M059J (cell line): Measurements from ENCODE around the gene NPRL2. TPM values are rescaled to one million over a fixed set of nuclear protein-coding genes. Genes with fewer than 3 reads are reported as not detected.

Experiments used
- DNase-seq: peaks from one replicate; pipeline ENCODE4 v3.0.0-alpha.2; 2012; ENCODE audit warnings: low read depth
- total RNA-seq: library from RNA; depleted of rRNA; stranded (reverse); fragments of >200 nt; shearing (Covaris generic); gene quantifications from 2 replicates; pipeline ENCODE4 v1.2.3, GENCODE V29; 2014; rRNA removed

NPRL2 gene
- 15.6 and 27.9 TPM in 2 replicates for total RNA-seq

DNA sequence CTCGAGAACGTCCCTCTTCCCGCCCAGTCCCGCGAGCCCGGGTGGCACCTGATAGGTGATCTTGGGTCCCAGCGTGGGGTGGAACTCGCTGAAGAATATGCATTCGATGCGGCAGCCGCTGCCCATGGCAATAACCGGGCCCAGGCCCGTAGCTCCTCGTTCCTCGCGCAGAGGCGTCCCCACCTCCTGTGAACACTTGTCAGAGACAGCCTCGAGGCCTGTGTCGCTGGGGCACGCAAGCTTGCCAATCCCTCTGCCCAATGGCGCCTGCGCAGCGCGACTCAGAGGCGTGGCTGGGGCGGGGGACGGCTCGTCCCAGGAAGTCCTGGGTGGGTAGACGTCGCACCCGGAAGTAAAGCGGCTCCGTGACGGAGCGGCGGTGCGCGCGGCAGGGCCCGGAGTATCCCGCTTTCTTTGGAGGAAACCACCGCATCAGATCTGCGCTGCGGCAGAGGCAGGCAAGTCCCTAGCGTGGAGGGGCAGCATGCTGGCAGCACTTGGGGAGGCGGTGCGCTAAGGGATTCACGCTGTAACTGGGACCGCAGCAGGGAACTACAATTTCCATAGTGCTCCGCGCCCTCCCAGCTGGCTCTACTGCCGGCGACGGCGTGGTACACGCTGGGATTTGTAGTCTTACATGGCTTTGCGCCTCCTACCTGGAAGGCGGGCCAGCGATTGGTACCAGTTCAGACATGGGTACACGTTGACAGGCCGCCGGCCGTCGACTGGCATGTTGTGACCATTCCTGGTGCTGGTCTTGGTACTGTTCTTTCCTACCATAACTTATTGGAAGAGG lies at the start of gene NPRL2, which contains the start of gene CYB561D2:
NPRL2 (minus strand) TSS at position 249 of the 796 bp plus-strand sequence; CDS start at position 126, 123 bp downstream.
CYB561D2 (plus strand) TSS at position 336 of the 796 bp plus-strand sequence. CDS start 572 bp downstream, outside the sequence.
- DNase-seq = peak; percentile 91

DNA sequence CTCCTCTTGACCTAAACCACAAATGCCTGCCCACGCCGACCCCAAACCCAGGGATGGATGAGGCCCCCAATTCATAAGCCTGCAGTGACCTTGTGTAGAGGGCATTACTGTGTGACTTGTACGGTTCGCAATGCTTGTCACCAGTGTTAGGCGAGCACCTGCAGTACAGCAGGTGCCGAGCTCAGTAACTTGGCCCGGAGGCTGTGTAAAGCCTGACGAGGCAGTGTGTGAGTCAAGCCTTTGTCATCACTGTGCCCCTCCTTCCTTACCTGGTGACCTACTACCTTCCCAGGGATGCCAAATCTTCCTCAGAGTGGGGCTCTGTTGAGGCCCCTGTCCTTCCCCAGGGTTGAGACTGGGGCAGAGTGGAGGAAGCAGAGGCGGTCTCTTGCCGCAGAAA lies 45.9 kb upstream of the NPRL2 start:
- no peak for DNase-seq

DNA sequence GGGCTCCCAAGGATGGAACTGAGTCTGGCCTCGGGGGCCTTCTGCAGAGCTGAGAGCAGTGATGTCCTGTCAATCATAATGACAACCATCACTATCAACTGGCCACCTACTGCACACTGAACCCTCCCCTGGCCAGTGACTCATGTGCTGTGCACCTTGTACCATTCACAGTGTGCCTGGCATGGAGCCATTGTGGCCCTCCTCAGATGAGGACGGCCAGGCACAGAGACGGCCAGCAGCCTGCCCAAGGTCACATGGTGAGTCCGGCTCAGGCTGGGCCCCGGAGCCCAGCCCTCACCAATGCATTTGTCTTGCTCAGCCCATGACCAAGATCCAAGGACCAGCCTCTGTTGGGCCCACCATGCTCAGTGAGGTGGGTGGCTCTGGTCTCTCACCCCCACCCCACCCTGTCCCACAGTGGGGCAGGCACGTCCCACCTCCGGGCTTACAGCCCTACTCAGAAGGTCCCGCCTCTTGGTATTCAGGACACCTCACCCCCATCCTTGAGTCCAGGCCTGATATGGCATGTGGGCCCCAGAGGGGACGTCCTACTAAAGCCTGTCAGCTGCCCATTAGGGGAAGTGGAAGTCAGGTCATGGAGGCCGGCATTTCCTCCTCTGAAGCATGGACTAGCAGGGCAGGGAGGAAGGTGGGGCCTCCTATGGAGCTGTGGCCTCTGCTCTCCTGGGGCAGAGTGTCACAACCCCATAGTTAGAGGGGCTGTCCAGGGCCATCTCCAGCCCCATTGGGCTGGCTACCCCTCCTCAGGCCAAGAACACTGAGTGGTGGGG lies 44.7 kb upstream of the NPRL2 start:
- no peak for DNase-seq

DNA sequence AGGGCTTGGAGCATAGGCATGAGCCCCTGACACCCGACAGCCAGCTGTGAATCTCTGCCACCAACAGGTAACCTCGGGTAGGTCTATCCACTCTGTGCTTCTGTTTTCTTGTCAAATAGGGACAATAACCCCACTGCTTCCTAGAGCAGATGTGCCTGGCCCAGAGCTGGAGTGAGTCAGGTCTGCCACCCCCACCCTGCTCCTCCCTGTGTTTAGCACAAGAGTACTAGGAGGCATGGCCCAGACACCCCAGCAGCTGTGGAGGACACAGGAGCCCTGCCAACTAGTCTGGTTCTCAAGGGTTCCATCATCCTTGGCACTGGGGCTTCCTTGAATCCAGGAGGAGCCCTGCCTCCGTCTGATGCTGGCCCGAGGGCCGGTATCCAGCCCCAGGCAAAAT lies 42.5 kb upstream of the NPRL2 start:
- no peak for DNase-seq

DNA sequence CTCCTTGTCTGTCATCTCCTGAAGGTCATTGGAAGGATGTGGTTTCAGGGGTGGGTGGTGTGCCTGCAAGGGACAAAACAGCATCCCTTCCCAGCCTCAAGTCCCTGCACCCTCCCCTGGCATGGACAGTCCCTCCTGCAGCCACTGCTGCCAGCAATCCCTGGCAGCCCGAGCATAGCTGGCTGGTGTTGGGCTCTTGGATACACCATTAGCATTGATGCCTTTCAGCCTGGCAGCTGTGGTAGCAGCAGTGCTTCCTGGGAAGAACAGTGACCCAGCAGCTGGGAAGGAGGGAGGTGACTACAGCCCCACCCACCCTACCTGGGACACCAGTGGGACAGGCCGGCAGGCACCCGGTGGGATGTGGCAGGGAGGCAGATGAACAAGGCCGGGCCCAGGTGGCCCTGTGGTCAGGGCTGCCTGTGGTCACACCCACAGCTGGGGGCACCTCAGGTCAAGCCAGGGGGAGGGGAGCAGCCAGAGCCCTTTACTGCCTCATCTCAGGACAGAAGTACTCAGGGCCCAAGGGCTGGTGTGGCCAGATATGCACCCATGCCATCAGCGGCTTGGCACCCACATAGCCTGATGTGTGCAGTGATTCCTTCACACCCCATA lies 41.6 kb upstream of the NPRL2 start:
- DNase-seq = no peak

DNA sequence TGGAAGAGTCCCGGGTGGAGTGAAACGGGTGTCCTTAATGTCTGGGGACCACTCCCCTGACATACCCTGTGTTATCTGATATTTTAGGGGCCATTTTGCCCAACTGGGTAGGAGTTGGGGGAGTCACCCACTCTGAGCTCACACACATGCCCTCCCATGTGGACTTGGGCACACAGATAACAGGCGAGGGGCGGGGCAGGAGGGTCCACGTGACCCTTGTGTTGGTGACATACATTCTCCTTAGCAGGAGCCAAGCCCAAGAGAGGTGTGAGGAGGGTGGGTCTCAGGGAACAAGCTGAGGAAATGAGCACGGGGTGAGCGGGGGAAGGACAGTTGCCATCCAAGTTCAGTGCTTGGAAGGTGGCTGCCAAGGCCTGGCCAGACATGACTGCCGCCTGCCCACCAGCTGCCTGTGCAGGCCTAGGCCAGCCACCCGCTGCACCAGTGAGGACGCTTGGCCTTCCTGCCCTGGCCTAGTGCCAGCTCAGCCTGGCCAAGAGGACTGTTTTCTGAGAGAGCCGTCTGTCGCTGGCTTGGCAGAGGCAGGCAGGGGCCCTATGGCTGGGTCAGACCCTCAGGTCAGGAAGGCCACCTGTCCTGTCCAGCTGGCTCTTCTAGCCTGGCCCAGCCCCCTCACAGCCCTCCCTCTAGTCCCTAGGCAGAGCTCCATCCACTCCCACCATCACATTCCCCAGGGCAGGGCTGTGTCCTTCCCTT lies 40.1 kb upstream of the NPRL2 start:
- DNase-seq = no peak

DNA sequence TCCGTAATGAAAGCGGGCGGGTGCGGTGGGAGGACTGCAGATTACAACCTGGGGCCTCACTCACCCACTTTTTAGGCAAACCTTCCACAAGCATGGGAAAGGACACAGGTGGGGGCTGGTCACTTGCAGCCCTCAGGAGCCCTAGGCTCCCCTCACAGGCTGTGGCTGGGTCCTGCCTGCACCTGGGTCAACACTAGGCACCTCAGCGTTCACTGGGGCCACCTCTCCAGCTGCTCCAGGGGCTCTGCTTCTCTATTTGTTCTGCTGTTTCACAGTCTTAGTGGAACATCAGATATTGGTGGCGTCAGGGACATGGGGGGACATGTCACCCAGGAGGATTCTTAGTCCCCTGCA lies 38.8 kb upstream of the NPRL2 start:
- DNase-seq = no peak

DNA sequence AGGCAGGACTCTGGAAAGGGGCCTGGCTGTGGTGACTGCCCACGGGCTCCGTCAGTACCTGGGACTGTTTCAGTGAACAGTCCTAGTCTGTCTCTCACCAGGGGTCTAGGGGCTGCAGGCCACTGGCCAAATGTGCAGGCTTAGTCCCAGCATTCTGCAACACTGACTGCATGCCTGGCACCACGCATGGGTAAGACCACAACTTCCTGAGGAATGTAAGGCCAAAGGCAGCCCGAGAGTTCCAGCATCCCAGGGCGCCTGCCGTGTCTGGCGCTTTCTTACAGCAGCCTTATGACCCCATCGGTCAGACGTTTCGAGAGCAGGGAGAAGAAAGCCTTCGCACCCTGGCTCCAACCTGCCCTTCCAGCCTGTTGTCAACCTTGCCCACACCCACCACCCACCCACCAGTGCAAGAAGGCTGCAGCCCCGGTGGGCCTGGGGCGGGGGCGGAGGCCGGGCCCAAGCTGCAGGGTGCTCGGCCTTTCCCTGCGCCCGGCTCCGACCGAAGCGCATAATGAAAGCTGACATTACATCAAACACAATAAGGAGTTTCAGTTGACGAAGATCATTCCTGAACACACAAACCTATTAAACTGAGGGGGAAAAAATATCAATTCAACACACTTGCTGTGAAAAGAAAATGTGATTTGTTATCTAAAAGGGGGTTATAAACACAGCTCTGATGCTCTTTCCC lies 38.3 kb upstream of the NPRL2 start:
- DNase-seq = peak; percentile 22

DNA sequence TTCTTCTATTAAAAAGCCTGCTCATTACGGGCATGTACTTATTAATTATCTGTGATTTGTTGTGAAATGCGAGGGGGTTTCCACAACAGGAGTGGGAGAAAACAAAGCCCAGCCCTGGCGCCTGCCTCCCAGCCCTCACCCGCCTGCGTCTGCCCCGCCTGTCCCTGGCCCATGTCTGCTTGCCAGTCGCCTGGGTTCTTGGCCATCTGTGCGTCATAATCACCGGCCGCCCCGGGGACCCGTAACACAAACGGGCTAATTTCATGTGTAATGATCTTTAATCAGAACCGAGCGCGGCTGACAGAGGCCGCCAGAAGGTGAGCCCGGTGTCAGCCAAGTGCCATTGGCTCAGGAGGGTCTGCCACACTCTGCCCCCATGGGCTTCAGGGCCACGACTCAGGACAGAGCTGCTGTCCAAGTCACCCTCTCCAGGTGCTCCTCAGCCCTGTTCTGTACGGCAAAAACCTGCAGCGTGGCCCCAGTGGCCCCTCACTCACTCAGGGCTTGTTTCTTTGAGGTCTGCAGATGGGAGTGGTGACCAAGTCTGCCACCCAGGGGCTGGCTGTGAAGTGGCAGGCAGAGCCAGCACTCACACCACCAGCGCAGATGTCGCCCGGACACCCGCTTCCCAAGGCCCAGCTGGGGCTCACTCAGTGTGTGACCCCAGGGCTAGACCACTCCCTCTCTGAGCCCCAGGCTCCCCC lies 37.6 kb upstream of the NPRL2 start:
- no peak for DNase-seq

DNA sequence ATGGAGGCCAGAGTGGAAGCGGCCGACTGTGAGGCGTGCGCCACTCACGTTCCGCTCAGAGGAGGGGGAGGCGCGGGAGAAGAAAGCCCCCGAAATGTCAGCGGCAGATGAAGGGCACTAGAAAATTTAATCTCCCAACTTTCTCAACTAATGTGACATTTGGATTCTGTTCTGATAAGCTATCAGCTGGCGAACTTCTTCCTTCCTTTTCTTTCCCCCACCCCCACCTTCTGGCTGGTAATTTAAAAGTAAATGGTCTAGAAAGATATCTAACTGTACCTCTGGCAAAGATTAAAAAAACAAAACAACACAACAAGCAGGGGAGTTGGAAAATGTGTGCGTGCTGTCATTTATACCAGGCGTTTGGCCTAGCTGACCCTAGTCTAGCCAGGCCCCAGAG lies 35.2 kb upstream of the NPRL2 start:
- DNase-seq = no peak

DNA sequence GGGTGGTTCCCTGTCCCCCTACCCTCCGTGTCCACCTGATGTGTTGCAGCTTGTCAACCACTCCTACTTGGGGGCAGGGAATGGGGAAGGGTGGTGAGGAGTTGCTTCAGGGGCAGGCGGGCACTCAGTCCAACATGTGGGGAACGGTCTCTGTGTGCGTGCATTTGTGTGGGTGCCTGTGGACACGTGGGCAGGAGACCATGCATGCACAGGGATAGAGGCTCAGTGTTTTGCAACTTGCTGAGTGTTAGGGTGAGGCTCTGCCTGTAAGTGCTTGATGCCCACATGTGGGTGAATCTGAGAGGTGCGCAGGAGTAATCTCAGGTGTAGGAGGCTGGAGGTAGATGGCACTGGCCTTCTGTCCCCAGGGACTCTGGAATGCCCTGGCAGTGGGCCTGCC lies 33.2 kb upstream of the NPRL2 start:
- DNase-seq = no peak

DNA sequence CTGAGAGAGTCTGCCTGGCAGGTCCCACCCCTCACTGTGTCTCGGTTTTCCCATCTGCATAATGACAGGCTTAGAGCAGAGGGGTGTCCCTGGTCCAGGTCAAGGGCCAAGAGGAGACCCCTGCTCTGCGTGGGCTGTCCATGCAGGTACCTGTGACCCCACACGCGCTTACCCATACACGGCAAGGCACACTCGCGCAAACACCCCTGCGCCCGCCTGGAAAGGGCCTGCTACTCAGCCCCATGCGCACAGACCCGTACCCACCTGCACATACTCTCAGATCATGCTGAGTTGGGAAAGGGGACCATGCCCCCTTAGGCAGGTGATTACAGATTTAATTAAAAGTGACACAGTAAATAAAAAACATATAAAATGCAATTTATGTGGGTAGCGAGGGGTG lies 32.1 kb upstream of the NPRL2 start:
- DNase-seq = no peak

DNA sequence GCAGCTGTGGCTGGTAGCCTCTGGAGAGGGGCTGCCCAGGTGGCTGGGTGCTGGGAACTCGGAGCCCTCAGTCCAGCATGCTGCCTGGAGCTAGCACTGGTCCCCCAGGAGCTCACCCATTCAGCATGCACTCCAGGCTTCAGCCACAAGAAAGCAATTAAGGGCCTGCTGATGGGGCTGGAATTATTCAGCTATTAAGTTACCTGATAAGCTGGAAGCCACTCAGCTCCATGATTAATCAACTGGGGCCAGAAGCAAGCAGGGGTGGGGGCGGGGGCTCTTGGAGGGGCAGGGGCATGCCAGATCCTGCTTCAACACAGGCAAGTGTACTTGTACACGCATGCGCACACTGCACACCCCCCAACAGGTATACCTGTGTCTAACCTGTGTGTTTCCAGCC lies 30.8 kb upstream of the NPRL2 start:
- no peak for DNase-seq

DNA sequence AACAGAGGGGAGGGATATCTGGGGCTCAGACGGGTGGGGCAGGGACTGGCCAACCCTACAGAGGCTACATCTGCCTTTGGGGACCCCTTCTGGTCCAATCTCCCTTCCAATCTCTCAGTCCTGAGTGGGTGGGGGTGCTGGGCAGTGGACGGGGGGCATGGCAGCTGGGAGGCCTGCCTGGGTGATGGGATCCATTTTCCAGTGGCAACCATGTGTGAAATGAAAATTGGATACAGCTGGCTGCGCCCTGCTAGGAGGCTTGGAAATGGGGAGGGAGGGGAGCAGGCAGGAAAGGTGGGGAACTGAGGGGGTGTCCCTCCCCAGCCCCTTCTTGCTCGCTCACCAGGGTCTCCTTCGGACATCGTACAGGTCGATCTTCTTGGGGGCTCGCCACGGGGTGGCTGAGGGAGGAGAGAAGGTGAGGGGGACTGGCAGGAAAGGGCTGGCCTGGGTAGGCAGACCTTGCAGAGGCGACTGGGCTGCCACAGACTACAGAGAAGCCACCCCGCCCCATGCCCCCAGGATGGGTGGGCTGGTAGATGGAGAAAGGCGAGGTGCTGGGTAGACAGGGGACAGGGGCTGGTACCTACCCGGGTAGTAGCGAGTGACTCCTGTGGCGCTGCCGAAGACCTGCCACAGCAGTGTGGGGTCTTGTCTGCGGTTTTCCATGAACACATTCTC lies 30.0 kb upstream of the NPRL2 start:
- DNase-seq = no peak

DNA sequence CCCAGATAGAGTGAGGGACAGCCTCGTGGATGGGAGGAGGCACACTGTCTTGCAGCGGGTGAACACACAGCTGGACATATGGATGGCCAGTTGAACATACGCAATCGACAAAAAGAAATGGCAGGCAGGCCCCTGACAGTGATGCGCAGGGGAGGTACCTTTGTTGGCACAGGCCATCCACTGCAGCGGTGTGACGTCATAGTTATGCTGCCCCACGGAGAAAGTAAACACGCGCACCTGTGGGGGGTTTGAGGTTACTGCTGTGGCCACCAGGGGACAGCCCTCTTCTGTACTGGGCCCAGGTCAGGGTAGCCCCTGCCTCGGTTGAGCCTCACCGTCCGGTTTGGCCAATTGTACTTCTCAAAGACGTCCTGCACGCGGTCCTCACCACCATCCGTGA lies 28.2 kb upstream of the NPRL2 start:
- DNase-seq = no peak

DNA sequence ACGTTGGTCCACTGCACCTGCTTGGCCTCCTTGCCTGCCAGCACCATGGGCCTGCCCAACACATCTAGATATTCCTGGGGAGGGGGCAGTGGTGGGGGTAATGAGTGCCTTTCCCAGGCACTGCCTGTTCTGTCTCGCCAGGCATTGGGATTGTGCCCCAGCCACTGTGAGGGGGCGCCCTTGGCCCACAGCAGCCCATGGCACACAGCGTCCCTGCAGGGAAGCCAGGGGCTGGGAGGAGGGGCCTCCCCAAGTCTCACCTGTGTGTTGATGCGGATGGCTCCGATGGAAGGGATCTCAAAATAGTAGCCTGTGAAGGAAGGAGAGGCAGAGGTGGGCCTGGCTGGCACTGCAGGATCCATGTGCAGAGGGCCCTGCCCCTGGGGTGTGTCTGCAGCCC lies 27.4 kb upstream of the NPRL2 start:
- no peak for DNase-seq

DNA sequence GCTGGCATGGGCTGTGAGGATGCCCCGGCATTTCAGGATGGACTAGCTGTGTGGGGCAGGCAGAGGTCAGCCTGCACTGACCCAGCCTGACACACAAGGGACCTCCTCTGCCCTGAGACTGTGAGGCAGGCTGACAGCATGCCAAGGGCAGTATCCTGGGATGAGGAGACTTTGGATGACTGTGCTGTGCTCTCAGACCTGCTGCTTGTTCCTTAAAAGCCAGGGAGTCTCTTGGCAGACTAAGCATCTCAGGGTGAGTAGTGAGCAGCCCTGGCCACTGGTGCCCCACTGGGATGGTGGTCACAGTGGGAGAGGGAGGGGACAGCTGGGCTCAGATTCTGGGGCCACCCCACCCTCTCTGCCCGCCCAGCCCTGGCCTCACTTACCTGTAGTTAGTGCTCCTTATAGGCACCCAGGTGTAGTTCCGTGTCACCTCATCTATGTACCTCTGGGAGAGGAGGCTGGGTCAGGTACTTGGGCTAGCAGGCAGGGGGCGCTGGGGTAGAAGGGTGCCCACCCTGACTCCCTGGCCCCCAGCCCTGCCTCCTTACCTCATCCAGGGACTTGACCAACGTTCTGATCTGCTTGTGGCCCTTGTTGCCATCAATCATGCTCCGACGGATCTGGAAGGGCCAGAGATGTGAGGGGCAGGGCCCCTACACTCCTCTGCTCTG lies 24.8 kb upstream of the NPRL2 start:
- DNase-seq = no peak

DNA sequence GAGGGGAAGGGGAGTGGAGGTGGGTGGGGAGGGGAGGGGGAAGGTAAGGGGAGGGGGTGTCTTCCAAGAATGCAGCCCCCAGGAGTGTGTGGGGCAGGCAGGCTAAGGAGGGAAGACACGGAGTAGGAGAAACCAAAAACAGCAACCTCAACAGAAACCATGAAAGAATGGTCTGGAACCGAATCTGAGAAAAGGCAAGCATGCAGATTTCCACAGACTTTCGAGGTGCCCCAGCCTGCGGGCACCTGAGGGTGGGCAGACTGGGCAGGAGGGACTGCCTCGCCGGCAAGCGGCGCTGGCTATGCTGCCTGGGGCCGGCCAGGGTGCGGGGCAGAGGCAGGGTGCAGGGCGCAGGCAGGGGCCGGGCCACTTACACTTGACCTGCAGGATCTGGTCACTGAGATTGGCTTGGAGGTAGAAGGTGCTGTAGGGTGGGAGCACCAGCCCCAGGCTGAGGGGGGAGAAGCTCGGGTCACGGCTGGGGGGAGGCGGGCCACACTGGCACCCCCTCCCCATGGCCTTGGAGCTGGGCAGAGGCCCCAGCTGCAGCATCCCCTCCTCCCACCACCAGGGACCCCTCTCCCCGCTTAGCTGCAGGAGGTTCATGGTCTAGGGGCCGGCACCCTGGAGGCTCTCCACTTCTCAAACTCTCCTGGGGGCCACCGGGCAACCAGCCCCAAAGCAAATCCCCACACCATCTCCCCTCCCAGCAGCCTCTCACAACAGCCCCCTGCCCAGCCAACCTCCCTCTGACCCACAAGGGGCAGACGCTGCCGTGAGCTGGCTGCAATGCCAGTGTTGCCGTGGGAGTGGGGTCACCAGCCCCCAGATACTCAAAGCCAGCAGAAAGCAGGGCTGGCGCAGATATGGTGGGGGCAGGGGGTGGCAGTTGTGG lies 24.0 kb upstream of the NPRL2 start:
- no peak for DNase-seq
